Astrocyte of the cerebellum (primary cell): ENCODE data around the gene ZNF628.

Experiments used
- DNase-seq: peaks from one replicate; pipeline ENCODE4 v3.0.0-alpha.2; 2011; ENCODE audit warnings: low read depth
- H3K4me3 ChIP-seq: 2 replicates; pipeline ENCODE4 v1.5.1; 2011; ENCODE audit warnings: mild to moderate bottlenecking, low read depth, low read length, moderate library complexity
- CTCF ChIP-seq: IDR thresholded peaks from 2 replicates; pipeline ENCODE4 v1.5.1; 2012; ENCODE audit warnings: low read length, low read depth, moderate library complexity, mild to moderate bottlenecking; ENCODE audit errors: missing control alignments
- in situ Hi-C: cut with HindIII; loops from 2 replicates; pipeline ENCODE4 v1.10.0; 2017; ENCODE audit warnings: low sequenced_read_pairs

ZNF628 gene

DNA sequence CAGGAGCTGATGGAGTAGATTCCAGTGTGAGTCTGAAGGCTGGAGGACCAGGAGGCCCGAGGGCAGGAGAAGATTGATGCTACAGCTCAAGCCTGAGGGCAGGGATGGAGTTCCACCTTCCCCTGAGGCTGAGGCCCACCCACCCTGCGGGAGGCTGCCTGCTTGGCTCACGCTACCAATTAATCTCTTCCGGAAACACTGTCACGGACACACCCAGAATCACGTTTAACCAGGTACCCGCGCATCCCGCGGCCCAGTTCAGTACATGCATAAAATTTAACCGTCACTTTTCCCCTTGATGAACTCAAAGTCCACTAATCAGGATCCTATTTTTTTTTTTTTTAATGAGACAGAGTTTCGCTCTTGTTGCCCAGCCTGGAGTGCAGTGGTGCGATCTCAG lies 5.2 kb upstream of the ZNF628 start:
- H3K4me3 ChIP-seq = no peak overlapping the region
- TF ChIP-seq CTCF = no peak
- in situ Hi-C loops = no loop called here
- DNase-seq = no peak

DNA sequence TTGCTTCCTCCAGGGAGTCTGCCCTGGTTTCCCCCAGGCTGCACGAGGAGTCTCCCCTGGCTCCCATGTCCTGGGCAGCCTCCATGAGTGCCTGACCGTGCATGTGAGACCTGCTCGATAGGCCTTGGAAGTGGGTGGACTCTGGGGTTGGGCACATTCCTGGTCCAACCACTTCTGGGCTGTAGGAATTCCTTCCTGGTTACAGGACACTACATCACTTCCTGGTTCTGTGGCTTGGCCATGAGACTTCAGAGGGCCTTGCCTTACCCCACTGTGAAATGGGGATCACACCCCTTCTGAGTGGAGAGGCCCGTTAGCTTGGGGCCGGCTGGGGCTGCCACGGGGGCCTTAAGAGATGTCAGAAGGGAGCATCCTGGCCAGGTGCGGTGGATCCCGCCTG lies 4.0 kb upstream of the ZNF628 start:
- no peak overlapping the region for H3K4me3 ChIP-seq
- in situ Hi-C loops = no loop called here
- no peak for DNase-seq
- no peak for TF ChIP-seq CTCF

DNA sequence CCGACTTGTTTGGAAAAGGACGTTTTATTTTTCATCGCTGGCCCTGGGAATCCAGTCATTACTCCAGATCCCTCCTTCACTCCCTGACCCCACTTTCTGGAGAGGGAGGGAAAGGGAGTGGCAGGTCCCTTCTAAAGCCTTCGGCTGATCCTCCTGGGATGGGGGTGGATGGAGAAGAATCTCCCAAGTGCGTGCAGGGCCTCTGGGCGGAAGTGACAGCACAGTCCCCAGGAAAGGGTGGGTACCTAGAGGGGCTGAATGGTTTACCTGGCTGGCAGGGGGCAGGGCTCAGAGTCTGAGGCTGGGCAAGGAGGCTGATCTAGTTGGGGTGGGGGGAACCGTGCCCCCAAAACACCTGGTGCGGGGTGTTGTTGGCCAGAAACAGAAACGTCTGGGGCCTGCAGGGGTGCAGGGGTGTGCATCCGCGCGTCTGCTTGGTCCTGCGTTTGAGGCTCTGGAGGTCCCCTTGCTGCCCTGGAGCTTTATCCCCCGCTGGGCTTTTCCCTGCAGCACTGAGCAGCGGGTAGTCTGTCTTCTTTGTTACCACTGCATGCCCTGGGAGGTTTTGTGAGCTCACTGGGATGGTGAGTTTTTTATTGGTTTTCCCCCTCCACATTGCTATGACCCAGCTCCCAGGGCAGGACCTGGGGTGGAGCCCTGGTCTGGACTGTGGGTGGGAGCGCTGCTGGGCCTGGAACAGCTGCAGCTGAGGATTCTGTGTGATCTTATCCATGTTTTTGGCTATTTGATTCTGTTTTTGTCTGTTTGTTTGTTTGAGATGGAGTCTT lies 3.0 kb upstream of the ZNF628 start:
- DNase-seq = no peak
- in situ Hi-C loops = no loop called here

GRCh38 chr19:55474269-55475265 lies 1.9 kb upstream of the ZNF628 start:
- no peak overlapping the region for H3K4me3 ChIP-seq
- TF ChIP-seq CTCF = no peak
- peak; percentile 75 for DNase-seq
- in situ Hi-C loops = no loop called here

More for the DNA sequence above, 3.0 kb upstream of the ZNF628 start:
- TF ChIP-seq CTCF = no peak
- H3K4me3 ChIP-seq = no peak overlapping the region

DNA sequence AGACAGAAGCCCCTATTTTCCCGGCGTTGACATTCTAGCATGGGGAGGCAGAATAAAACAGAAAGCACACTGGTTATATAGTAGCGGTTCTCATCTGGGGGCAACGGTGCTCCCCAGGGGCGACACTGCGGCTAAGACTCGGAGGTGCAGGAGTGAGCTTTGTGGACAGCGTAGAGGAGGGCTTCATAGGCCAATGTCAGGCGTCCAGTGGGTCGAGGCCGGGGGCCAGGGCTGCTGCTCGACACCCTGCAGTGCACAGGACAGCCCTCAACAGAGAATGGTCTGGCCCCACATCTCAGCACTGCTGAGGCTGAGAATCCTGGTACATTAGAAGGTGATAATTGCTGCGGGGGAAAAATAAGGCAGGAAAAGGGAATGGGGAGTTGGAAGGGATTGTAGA lies 1.5 kb downstream of the ZNF628 start:
- H3K4me3 ChIP-seq = peak overlapping the region; percentile 48
- DNase-seq = no peak
- TF ChIP-seq CTCF = no peak
- in situ Hi-C loops = no loop called here

DNA sequence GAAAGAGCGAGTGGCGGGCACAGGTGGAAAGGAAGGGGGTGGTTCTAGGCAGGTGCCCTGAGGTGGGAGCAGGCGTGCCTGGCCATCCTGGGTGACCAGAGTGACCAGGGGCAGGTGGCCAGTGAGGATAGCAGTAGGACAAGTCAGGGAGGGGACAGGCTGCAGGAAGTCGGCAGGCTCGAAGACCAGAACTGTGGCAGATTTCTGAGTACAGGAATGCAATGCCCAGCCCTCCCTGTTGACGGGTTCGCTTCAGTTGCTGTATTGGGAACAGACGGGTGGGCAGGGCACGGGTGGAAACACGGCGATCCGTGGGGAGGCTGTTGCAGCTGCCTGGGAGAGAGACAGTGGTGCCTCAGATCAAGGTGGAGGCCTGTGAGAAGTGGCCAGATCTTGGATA lies 1.9 kb downstream of the ZNF628 start:
- no peak for DNase-seq
- no peak for TF ChIP-seq CTCF
- in situ Hi-C loops = no loop called here
- H3K4me3 ChIP-seq = no peak overlapping the region
